HG02973 (cell line): ENCODE measurements around the gene ELP2.
A peak's percentile ranks its signal among the peaks of the same experiment; 100 is the strongest.
"Not testable (repeated sequence)": the region's sequence is repeated elsewhere in the genome, so short reads cannot be mapped to it uniquely, and the experiment has no call there.

Experiments used
- ATAC-seq: cut with Tn5 transposase; IDR thresholded peaks from one replicate; pipeline ENCODE4 v1.9.1; 2021; ENCODE audit warnings: moderate library complexity; ENCODE audit not compliant: unreplicated experiment

ELP2 gene

GRCh38 chr18:36116771-36117170 lies 12.9 kb upstream of the ELP2 start:
- not testable (repeated sequence) for ATAC-seq

DNA sequence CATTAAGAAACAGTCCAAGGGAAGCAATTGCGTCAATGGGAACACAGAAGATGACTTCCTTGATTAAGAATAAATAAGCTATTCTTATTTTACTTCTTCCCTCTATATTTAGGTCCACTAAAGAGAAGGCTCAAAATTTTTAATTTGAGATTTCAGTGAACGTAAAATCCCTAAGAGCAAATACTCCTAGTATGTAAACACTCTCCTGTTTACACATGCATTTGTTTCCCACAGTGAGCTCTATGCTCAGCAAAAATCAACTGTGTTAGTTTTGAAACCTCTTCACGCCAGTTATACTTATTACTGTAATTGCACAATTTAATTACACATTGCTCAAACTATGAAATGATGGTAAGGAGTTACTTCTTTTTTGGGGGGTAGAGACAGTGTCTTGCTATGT lies 9.4 kb upstream of the ELP2 start:
- ATAC-seq, result no peak

- ATAC-seq, result no peak
Observed at GRCh38 chr18:36124841-36125240, 4.9 kb upstream of the ELP2 start.

DNA sequence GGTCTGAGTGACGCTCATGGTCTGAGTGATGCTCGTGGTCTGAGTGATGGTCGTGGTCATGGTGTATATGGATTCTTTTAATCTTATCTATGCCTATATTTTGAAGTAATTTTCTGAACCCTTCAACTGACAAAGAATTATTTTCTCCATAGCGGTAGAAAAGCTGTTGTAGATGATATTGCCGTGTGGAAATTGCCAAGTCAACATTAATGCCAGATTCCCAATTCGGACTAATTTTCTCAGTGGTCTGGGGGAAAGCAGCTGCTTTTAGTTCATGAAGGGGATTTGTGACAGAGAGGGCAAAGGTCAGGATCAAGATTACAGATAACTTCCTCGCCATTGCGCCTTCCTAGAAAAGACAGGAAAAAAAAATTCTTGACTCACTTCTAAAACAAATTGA lies 3.0 kb upstream of the ELP2 start:
- no peak for ATAC-seq

- ATAC-seq, result no peak
Observed at GRCh38 chr18:36127836-36128529, 1.7 kb upstream of the ELP2 start.

DNA sequence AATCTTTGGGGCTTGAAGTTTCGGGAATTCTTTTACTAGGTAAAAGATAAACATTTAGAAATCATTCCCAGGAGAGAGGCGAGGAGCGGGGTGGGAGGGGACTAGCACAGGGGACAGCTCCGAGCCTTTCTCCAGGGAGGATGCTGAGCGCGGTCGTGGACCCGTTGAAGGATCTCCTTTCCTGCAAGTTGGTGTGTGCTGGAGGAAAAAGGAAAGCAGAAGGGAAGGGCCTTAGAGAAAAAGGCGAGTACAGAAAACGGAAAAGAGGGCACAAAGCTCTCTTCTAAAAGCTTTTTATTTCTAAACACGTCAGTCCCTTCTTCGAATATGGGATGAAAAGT lies 1.2 kb upstream of the ELP2 start:
- no peak for ATAC-seq

DNA sequence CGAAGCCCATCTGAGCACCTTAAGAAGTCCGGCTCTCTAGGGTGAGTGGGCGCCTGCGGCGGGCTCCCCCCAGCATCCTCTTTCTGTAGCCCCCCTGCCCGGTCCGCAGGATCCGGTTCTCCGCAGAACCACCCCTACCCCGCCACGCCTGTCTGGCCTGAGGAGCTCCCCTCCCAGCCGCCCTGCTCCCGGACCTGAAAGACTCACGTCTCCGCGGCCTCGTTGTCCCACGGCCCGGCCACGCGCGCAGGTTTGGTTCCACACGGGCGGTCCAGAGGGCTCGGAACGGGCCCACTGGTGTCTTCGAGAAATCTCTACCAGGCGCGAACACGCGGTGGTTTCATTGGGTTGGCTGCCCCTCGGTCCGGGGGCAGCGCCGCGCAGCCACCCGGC lies 796 bp upstream of the ELP2 start:
- ATAC-seq, result no peak

DNA sequence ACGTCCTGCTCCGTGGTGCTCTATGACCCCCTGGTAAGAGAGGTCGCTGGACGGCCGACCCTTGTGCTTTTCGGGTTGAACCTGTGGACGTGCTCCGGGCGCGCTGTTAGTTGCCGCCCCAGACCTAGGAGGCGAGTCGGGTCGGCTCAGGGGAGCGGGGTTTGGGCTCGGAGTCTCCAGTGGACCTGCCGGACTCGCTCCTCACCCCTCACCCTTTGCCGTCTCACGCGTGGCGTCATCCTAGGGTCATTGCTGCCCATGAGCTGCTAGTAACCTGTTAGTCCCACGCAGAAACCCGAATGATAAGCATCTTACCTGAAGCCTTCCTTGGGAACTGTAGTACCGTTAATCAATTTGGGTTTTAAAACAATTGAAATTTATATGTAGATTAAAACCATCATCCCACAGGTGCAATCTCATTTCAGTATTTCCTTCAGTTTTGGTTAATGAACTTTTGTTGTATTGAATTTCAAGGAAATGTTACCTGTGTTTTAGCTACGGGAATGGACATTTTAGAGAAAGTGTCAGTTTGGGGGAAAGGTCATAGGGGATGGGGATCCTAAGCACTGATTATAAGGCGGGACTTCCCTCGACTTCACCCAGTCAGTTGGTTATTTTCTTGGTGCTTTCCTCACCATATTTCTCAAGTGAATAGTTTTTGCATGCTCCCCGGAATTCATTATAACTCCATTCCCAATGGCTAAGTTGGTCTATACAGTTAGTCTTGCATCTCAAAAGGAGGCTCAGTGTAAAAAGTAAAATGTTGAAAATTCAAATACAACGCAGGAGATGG lies 536 bp downstream of the ELP2 start:
- ATAC-seq, result peak; percentile 15

GRCh38 chr18:36130883-36131653 lies 1.4 kb downstream of the ELP2 start:
- ATAC-seq, result no peak

DNA sequence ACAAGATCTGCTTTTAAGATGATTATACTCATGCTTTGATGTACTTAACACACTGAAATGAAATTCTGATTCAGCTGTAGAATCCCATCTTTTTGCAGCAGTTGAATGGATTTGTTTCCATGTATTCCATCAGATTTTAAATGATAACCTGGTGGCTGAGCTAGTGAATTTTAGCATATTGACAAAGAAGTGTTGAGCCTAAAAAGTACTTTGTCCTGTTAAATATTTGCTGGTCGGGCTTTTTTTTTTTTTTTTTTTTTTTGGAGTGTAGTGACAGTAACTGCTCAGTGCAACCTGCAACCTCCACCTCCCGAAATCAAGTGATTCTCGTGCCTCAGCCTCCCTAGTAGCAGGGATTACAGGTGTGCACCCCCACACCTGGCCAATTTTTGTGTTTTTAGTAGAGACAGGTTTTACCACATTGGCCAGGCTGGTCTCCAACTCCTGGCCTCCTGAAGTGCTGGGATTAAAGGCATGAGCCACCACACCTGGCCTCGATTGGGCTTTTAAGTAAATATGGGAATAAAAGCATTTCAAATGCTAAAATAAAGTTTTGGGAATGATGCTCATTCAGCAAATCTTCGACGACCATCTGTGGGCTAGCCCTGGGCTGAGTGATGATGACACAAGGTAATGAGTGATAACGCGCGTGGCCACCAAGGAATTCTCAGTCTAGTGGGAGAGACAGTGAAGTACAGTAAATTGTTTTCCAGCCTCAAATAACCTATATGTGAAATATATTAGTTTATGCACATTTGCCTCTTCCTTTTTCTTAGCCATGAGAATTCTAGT lies 2.2 kb downstream of the ELP2 start:
- ATAC-seq, result no peak

DNA sequence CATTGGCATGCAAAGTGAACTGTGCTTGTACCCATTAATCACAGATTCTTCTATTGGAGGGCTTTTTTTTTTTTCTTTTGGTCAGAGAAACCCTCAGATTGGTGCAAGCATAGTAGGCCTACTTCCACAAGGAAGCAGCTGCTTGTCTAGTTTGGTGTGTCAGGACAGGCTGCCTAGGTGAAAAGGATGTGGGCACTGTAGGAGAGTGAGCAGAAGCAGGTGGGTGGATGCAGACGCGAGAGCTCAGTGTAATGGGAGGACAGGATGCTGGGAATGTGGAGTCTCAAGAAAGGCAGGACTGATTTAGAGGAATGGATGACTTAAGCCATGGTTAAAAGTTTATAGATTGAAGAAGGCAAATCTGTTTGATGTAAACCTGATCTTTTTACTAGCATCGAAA lies 3.1 kb downstream of the ELP2 start:
- no peak for ATAC-seq

- ATAC-seq, result no peak
Observed at GRCh38 chr18:36135264-36135663, 5.6 kb downstream of the ELP2 start.

DNA sequence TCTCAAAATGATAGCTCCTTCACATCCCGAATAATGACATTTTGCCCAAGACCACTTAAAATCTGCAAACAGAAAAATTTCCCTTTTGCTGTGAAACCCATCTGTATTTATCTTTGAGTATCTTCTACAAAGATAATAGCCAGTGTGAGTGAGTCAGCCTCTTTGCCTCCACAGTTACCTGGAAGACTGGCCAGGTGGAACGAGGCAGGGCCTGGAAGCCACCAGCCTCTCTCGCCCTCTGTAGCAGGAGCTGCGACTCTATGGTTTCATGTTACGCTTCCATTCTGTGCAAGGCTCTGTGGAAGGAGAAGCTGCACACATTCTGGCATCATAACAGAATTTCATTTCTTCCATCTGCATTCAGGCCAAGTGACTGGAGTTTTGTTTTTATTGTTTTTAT lies 9.5 kb downstream of the ELP2 start:
- ATAC-seq, result no peak

DNA sequence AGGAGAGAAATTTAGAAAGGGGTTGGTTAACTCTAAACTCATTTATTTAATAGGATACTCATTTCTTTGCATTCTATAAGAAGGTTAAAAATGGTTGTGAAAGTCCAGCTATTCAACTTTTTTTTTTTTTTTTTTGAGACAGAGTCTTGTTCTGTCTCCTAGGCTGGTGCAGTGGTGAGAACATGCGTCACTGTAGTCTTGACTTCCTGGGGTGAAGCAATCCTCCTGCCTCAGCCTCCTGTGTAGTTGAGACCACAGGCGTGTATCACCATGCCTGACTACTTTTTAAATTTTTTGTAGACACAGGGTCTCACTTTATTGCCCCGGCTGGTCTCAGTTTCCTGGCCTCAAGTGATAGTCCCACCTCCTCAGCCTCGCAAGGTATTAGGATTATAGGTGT lies 11.9 kb downstream of the ELP2 start:
- no peak for ATAC-seq

GRCh38 chr18:36142751-36143150 lies 13.1 kb downstream of the ELP2 start:
- ATAC-seq, result no peak

- ATAC-seq, result no peak
Observed at GRCh38 chr18:36143391-36143790, 13.7 kb downstream of the ELP2 start.

GRCh38 chr18:36149514-36150289 lies 20.0 kb downstream of the ELP2 start:
- ATAC-seq, result peak; percentile 93

DNA sequence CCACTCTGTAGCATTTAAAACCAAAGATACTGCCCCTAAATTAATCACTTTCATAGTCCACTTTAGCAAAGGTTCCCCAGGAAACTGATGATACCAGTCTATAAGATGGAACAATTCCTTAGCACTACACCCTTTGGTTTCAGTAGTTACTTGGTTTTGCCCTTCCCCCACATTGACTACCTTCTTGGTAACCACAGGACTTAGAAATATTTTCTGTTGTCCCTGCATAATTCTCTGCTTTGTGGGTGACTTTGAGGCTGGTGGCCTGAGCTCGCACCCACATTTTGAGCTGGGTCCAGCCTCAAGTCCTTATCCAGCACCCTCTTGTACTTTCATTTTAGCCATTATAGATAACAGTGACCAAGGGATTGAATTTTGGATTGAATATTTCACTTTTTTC lies 23.1 kb downstream of the ELP2 start:
- ATAC-seq, result no peak

DNA sequence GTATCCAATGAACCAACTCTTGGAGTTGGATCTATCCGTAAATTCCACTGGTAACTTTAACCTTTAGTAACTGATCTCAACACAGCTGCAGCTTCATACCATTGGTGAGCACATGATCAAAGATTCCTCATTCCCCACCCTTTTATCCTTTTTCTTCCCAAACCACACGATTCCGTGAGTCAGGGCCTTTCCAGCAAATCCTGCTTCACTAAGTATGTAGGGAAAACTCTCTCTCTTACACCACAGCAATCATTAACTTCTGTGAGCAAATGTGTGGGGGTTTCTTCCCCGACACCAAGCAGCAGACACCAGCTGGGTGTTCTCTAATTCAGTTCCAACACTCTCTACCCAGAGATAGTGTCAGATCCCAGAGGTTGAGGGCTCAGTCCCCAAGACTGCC lies 23.5 kb downstream of the ELP2 start:
- no peak for ATAC-seq

- ATAC-seq, result no peak
Observed at GRCh38 chr18:36153771-36154170, 24.1 kb downstream of the ELP2 start.
